ENCODE data around the gene TTLL5.
"Not testable (repeated sequence)": the region's sequence is repeated elsewhere in the genome, so short reads cannot be mapped to it uniquely, and the experiment has no call there.

Gene TTLL5

DNA sequence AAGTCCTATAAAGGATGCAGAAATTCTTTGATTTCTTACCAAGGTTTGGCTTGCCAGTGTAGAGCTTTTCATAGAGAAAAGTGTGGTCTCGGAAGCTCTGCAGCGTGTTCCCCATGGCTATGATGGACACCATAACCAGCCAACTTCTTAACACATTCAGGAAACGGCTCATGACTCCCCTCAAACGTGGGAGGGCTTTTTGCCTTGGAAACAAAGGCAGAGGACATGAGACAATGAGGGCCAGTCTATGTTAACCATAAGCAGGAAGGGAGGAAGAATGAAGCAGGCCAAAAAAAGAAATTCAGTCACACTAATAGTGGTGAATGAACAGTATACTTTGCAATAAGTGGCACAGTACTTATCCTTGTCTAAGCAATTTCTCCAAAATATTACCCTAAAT, 3.7 kb upstream of the TTLL5 start:
- no peak for DNase-seq (ENCODE audit: low spot score)
- peaks cover 19% of the 10 kb centered on the region for H3K4me1 Mint-ChIP-seq (ENCODE audit: low read depth)
- H3K27me3 Mint-ChIP-seq (ENCODE audit: low read depth), result no peaks in the 10 kb centered on the region
- no peak overlapping the region for H3K27ac Mint-ChIP-seq
- H3K4me3 Mint-ChIP-seq, result no peak overlapping the region
- H3K36me3 Mint-ChIP-seq (ENCODE audit: low read depth), result peaks cover 16% of the 10 kb centered on the region
- no peaks in the 10 kb centered on the region for H3K9me3 Mint-ChIP-seq

DNA sequence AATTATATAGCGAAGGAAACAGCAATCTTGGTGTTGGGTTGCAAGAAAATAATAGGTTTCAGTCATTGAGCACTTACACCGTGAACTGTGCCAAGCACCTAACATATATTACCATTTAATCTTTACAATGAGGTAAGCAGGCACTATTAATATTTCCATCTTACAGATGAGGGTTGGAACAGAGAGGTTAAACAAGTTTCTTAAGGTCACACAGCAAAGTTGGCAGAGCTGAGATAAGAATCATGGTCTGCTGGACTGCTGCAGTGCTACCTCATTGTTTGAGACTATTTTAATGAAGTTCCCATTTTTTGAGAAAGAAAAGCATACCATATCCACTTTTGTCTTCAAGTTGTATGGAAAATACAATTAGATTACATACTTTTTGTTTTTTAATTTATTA, 2.1 kb upstream of the TTLL5 start:
- Mint-ChIP-seq H3K9me3 (no peaks in the 10 kb centered on the region), H3K4me3 (no peak overlapping the region), H3K27me3 (ENCODE audit: low read depth) (no peaks in the 10 kb centered on the region), H3K4me1 (ENCODE audit: low read depth) (peaks cover 23% of the 10 kb centered on the region), H3K36me3 (ENCODE audit: low read depth) (peaks cover 11% of the 10 kb centered on the region), H3K27ac (no peak overlapping the region)
- DNase-seq (ENCODE audit: low spot score), result no peak

DNA sequence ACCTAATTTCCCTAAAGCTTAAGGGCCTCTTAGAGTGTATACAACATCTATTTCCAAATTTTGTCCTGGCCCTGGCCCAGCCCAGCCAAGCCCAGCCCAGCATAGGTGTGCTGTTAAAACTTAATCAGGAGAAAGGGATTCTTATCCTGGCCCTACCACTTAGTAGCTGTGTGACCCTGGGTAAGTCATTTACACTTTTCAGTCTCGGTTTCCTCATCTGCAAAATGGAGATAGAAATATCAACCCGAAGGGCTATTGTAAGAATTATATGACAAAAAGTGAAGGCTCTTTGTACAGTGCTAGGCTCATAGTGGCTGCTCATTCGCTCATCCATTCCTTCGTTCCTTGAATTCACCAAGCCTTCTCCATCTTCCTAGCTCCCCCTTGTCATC, 812 bp upstream of the TTLL5 start:
- H3K4me1 Mint-ChIP-seq (ENCODE audit: low read depth), result peaks cover 21% of the 10 kb centered on the region
- H3K27me3 Mint-ChIP-seq (ENCODE audit: low read depth), result no peaks in the 10 kb centered on the region
- H3K27ac Mint-ChIP-seq, result peak overlapping the region; percentile 95
- H3K36me3 Mint-ChIP-seq (ENCODE audit: low read depth), result peaks cover 8% of the 10 kb centered on the region
- peak overlapping the region; percentile 96 for H3K4me3 Mint-ChIP-seq
- H3K9me3 Mint-ChIP-seq, result no peaks in the 10 kb centered on the region
- DNase-seq (ENCODE audit: low spot score), result no peak

DNA sequence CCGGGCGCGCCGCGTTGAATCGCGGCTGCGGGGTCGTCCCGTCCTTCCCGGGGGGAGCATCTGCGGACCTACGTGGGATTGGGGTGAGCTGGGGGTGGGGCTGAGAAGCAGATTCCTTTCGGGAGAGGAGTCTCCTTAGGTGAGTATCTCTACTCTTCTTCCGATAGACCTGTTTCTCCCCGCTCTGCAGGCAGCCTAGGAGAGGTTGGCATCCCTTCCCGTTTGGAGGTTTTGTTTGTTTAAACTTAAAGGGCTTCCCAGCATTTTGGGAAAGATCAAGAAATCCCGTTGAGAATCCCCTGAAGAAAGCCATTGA, 411 bp downstream of the TTLL5 start:
- no peak for DNase-seq (ENCODE audit: low spot score)
- Mint-ChIP-seq H3K27me3 (ENCODE audit: low read depth) (no peaks in the 10 kb centered on the region), H3K36me3 (ENCODE audit: low read depth) (peaks cover 7% of the 10 kb centered on the region), H3K27ac (peak overlapping the region; percentile 95), H3K9me3 (no peaks in the 10 kb centered on the region), H3K4me1 (ENCODE audit: low read depth) (peaks cover 22% of the 10 kb centered on the region), H3K4me3 (peak overlapping the region; percentile 96)

DNA sequence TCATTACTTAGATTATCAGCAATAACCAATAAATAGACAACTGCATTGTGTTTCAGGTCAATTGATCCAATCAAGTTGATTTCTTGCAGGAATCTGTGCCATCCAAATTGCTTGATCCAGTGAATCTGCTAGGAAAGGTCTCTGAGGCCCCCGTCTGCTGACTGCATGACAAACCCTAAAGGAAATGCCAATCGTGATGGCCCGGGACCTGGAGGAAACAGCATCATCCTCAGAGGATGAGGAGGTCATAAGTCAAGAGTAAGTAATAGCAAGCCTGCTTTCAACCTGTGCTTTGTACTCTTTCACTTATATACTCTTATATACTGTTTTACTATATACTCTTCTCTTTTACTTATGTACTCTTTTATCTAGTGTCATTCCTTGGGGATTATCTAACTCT, 1.9 kb downstream of the TTLL5 start:
- H3K4me3 Mint-ChIP-seq, result peak overlapping the region; percentile 39
- no peaks in the 10 kb centered on the region for H3K27me3 Mint-ChIP-seq (ENCODE audit: low read depth)
- peaks cover 20% of the 10 kb centered on the region for H3K4me1 Mint-ChIP-seq (ENCODE audit: low read depth)
- H3K9me3 Mint-ChIP-seq, result no peaks in the 10 kb centered on the region
- H3K36me3 Mint-ChIP-seq (ENCODE audit: low read depth), result peaks cover 8% of the 10 kb centered on the region
- H3K27ac Mint-ChIP-seq, result no peak overlapping the region
- no peak for DNase-seq (ENCODE audit: low spot score)

DNA sequence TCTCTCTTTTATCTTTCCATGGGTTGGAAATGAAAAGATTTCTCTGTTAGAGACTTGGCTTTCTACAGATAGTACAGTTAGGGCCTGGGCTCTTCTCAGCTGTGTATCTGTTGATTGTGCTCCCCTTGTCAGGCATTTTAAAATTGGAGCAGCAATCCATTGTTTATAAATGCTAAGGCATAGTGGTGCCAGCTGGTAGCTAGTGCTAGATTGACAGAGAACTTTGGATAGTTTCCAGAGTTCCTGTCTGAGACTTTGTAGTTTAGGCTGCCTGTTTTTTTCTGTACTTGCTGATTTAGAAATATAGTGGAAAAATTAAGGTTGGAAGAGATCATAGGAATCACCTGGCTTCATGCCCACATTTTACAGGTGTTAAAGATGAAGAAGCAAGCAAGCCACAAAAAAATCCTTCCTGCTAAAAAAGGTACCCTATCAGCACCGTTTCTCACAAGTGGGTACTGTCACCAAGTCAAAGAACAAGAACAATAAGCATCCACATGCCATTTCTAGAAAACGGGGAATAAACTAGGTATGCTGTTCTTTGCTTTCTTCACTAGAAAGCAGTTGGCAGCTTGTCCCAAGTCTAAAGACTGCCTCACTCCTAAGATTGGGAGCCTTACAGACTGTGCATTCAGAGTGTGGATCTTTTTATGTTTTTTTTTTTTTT, 6.2 kb downstream of the TTLL5 start:
- Mint-ChIP-seq H3K4me1 (ENCODE audit: low read depth) (peaks cover 6% of the 10 kb centered on the region), H3K9me3 (no peaks in the 10 kb centered on the region), H3K36me3 (ENCODE audit: low read depth) (peaks cover 36% of the 10 kb centered on the region), H3K27ac (no peak overlapping the region), H3K27me3 (ENCODE audit: low read depth) (no peaks in the 10 kb centered on the region), H3K4me3 (no peak overlapping the region)
- DNase-seq (ENCODE audit: low spot score), result no peak

DNA sequence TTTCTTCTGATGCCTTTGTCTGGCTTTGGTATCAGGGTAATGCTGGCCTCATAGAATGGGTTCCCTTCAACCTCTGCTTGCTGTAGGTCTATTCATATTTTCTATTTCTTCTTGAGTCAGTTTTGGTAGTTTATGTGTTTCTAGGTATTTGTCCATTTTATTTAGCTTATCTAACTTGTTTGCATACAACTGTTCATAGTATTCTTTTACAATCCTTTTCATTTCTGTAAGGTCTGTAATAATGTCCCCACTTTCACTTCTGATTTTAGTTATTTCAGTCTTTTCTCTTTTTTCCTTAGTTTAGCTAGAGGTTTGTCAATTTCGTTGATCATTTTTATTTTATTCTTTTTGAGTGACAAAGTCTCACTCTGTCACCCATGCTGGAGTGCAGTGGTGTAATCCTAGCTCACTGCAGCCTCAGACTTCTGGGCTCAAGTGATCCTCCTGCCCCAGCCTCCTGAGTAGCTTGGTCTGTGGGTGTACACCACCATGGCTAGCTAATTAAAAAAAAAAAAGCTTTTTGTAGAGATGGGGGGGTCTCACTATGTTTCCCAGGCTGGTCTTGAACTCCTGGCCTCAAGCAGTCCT, 11.7 kb downstream of the TTLL5 start:
- Mint-ChIP-seq H3K4me3 (no peak overlapping the region), H3K27me3 (ENCODE audit: low read depth) (no peaks in the 10 kb centered on the region), H3K36me3 (ENCODE audit: low read depth) (peaks cover 51% of the 10 kb centered on the region), H3K27ac (no peak overlapping the region), H3K4me1 (ENCODE audit: low read depth) (peaks cover 15% of the 10 kb centered on the region), H3K9me3 (no peaks in the 10 kb centered on the region)
- no peak for DNase-seq (ENCODE audit: low spot score)

DNA sequence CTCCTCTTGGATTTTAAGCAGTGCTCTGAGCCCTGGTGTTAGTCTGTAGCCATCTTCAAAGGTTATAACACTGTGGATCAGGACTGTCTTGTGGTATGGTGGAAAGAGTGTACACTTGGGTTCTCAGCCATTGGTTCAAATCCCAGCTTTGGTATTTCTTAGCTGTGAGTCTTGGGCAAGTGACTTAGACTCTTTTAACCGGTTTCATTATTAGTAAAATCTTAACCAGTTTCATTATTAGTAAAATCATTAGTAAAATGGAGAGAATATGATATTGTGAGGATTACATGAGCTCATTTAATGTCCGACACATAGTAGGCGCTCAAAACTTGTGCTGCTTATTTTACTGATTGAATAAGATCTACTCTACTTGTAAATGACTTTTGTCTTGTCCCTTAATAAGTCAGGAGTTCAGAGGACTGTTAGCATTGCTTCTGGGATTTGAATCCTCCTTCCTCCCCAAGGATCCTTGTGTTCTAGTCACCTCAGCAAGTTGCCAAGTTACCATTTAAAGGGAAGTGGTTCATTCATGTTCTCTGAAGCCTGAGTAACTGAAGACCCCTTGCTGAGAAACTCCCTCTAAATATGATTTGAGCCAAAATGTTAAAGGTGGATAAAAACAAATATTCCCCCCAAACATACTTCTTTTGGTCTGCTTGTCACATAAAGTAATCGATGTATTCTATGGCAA, 12.4 kb downstream of the TTLL5 start:
- no peaks in the 10 kb centered on the region for H3K9me3 Mint-ChIP-seq
- no peaks in the 10 kb centered on the region for H3K27me3 Mint-ChIP-seq (ENCODE audit: low read depth)
- peak overlapping the region; percentile 15 for H3K4me3 Mint-ChIP-seq
- peak overlapping the region; percentile 67 for H3K27ac Mint-ChIP-seq
- peaks cover 18% of the 10 kb centered on the region for H3K4me1 Mint-ChIP-seq (ENCODE audit: low read depth)
- no peak for DNase-seq (ENCODE audit: low spot score)
- peaks cover 50% of the 10 kb centered on the region for H3K36me3 Mint-ChIP-seq (ENCODE audit: low read depth)

DNA sequence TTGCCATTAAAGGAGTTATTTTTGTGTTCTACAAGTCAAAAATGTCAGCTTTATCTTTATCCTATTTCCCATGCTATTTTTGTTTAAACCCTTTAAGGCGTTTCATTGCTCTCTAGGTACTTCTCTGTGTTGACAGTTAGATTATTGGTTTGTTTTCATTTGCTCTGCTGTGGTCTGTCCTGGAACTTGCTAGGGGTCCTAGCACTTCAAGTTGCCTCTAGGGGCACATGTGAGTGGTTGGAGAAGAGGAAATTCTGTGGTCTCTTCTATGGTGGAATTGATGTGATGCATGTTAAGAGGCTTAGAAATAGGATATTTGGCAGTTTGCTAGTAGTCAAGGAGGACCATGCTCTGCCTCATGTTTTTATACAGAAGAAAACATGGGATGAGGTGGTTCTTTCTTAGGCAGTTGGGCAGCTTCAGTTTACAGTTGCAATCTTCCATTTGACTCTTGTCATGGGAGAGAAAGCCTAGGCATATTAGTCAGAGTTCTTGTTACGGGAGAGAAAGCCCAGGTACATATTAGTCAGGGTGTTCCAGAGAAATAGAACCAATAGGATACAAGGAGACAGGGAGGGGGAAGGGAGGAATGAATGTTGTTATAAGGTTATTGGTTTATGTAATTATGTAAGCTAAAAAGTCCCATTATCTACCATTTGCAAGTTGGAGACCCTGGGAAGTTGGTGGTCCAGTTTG, 14.4 kb downstream of the TTLL5 start:
- Mint-ChIP-seq H3K27me3 (ENCODE audit: low read depth) (no peaks in the 10 kb centered on the region), H3K4me3 (no peak overlapping the region), H3K27ac (no peak overlapping the region), H3K4me1 (ENCODE audit: low read depth) (peaks cover 18% of the 10 kb centered on the region), H3K9me3 (no peaks in the 10 kb centered on the region), H3K36me3 (ENCODE audit: low read depth) (peaks cover 34% of the 10 kb centered on the region)
- DNase-seq (ENCODE audit: low spot score), result no peak

DNA sequence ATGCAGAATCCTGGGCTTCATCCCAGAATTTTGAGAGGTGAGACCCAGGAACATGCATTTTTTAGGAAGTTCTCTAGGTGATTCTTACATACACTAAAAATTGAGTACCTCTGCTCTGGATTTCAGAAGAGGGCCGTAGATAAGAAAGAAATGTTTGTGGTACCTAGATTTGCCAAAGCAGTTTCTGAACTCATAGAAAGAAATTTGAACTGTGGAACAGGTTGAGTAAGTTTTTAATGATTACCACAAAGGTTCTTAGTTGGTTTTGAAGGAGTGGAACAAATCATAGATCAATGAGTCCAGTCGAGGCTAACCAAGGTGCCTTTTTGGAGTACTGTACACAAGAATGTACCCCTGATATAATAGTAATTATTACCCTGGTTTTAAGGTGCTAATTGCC, 24.9 kb downstream of the TTLL5 start:
- Mint-ChIP-seq H3K27me3 (ENCODE audit: low read depth) (no peaks in the 10 kb centered on the region), H3K36me3 (ENCODE audit: low read depth) (peaks cover 29% of the 10 kb centered on the region), H3K4me3 (no peak overlapping the region), H3K27ac (no peak overlapping the region), H3K4me1 (ENCODE audit: low read depth) (no peaks in the 10 kb centered on the region), H3K9me3 (no peaks in the 10 kb centered on the region)
- DNase-seq (ENCODE audit: low spot score), result no peak

DNA sequence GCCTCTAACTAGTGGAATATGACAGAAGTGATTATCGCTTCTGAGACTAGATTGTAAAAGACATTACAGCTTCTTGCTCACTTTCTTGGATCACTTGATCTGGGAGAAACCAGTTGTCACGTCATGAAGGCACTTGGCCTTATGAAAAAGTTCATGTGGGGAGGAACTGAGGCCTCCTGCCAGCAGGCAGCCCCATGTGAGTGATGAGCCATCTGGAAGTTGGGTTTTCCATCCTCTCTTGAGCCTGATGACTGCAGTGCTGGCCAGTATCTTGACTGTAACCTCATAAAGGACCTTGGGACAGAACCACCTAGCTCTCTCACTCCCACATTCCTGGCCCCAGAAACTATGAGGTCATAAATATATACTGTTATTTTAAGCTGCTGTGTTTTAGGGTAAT, 28.0 kb downstream of the TTLL5 start:
- H3K4me3 Mint-ChIP-seq, result no peak overlapping the region
- no peaks in the 10 kb centered on the region for H3K9me3 Mint-ChIP-seq
- no peaks in the 10 kb centered on the region for H3K27me3 Mint-ChIP-seq (ENCODE audit: low read depth)
- no peak overlapping the region for H3K27ac Mint-ChIP-seq
- H3K4me1 Mint-ChIP-seq (ENCODE audit: low read depth), result no peaks in the 10 kb centered on the region
- H3K36me3 Mint-ChIP-seq (ENCODE audit: low read depth), result peaks cover 30% of the 10 kb centered on the region
- DNase-seq (ENCODE audit: low spot score), result no peak

DNA sequence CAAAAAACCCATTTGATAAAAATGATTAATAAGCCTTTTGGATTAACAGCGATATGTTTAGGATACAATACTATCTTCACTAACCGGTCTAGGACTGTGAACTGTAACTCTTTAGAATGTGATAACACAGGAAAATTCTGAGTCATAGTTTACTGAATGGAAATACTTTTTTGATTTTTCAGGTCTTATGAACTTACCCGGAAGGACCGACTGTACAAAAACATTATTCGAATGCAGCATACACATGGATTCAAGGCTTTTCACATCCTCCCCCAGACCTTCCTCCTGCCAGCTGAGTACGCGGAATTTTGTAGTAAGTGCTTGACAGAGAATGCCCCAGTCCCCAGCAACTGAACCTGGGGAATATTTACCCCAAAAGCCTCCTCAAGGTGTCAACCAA, 29.0 kb downstream of the TTLL5 start:
- H3K4me1 Mint-ChIP-seq (ENCODE audit: low read depth), result no peaks in the 10 kb centered on the region

DNA sequence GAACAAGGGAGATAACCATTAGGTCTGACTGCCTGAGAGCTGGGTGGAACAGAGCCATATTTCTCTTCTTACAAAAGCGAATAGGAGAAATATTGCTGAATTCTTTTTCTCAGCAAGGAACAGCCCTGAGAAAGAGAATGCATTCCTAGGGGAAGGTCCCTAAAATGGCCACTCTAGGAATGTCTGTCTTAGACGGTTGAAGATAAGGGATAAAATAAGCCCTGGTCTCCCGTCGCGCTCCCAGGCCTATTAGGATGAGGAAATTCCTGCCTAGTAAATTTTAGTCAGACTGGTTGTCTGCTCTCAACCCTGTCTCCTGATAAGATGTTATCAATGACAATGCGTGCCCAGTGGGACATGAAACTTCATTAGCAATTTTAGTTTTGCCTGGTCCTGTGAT, 34.0 kb downstream of the TTLL5 start:
- peaks cover 38% of the 10 kb centered on the region for H3K36me3 Mint-ChIP-seq (ENCODE audit: low read depth)
- not testable (repeated sequence) for H3K4me3 Mint-ChIP-seq; H3K4me1 Mint-ChIP-seq (ENCODE audit: low read depth); H3K27ac Mint-ChIP-seq; H3K27me3 Mint-ChIP-seq (ENCODE audit: low read depth); H3K9me3 Mint-ChIP-seq; DNase-seq (ENCODE audit: low spot score)

More for the DNA sequence above, 29.0 kb downstream of the TTLL5 start:
- H3K27me3 Mint-ChIP-seq (ENCODE audit: low read depth), result no peaks in the 10 kb centered on the region
- H3K36me3 Mint-ChIP-seq (ENCODE audit: low read depth), result peaks cover 28% of the 10 kb centered on the region
- no peak for DNase-seq (ENCODE audit: low spot score)
- no peak overlapping the region for H3K4me3 Mint-ChIP-seq
- H3K9me3 Mint-ChIP-seq, result peaks cover 3% of the 10 kb centered on the region
- H3K27ac Mint-ChIP-seq, result no peak overlapping the region

DNA sequence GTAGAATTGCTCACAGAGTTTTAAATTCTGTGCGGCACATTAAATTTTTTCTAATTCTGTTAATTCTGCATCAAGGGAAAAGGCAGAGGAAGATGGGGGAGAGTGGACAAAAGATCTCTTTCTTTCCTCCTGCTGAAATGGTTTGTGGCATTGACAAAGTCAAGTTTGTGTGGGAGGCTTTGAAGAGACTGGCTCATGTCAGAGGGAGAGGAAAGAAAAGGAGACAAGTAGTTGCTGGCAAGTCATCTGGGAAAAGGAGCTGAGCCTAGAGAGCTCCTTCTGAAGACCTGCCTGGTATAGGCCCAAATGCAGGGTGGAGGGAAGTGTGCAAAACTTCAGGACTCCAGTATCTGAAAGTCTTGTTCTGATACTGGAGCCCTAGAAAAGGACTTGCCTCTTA, 36.3 kb downstream of the TTLL5 start:
- Mint-ChIP-seq H3K27ac (no peak overlapping the region), H3K27me3 (ENCODE audit: low read depth) (no peaks in the 10 kb centered on the region), H3K4me3 (no peak overlapping the region), H3K36me3 (ENCODE audit: low read depth) (peaks cover 35% of the 10 kb centered on the region), H3K9me3 (peaks cover 3% of the 10 kb centered on the region), H3K4me1 (ENCODE audit: low read depth) (no peaks in the 10 kb centered on the region)
- DNase-seq (ENCODE audit: low spot score), result no peak

Data from T-helper 2 cell treated with Interferon-gamma antibody and Interleukin-4, amounts not matched to agents 5 μg/mL and 100 μg/mL, for 36 hours (primary cell).